Sigmoid colon (tissue), 4 donors: ENCODE data around the gene C5.

Experiments
- CTCF ChIP-seq, 4 experiments: fragments of 450-650 bp in 3 of 4; fragments of 200-600 bp in 1 of 4; IDR thresholded peaks; one replicate each; pipeline ENCODE4 v1.5.1; 2016 to 2019; ENCODE audit warnings: antibody characterized with exemption in 4 of 4, mild to moderate bottlenecking in 3 of 4, moderate library complexity in 2 of 4
- EP300 ChIP-seq, 4 donors: sonication (generic); formaldehyde crosslinking; IDR thresholded peaks; one replicate each; pipeline ENCODE4 v1.6.1; 2017; ENCODE audit warnings: antibody characterized with exemption in 4 of 4
- POLR2AphosphoS5 ChIP-seq, 4 donors: sonication (generic); formaldehyde crosslinking; IDR thresholded peaks; one replicate each; pipeline ENCODE4 v1.6.1; 2017; ENCODE audit warnings: antibody characterized with exemption in 4 of 4

DNA sequence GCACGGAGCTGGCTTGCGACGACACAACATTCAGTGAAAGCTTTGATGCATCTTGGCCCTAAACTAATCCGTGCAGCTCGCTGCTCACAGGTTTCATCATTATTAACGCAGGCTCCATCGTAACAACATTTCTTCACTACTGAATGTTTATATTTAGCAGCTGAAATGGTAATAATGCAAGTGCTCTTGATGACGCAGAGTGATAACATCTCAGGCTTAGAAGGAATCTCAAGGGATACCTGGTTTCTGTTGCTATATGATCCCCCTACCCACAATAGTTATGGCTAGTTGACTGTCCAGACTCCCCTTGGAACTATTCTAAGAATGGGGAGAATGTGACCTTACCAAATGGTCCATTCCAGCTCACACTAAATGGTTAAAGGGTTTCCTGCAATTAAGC, 36.2 kb downstream of the C5 start:
- TF ChIP-seq CTCF (IDR thresholded peaks at IDR 0.05) (no peak), EP300 (IDR thresholded peaks at IDR 0.05) (no peak), POLR2AphosphoS5 (IDR thresholded peaks at IDR 0.05) (no peak)
